Stimulated activated CD4-positive, alpha-beta T cell treated with anti-CD3 and anti-CD28 coated beads, Interleukin-4, amount 100 ng/mL, for 4 hours (primary cell): ENCODE results near the gene ERGIC1.
"Not testable (repeated sequence)": the region's sequence is repeated elsewhere in the genome, so short reads cannot be mapped to it uniquely, and the experiment has no call there.

Experiments used
- DNase-seq, 2 experiments: peaks; one replicate each; pipeline ENCODE4 v3.0.0-alpha.2; 2020

Gene ERGIC1

DNA sequence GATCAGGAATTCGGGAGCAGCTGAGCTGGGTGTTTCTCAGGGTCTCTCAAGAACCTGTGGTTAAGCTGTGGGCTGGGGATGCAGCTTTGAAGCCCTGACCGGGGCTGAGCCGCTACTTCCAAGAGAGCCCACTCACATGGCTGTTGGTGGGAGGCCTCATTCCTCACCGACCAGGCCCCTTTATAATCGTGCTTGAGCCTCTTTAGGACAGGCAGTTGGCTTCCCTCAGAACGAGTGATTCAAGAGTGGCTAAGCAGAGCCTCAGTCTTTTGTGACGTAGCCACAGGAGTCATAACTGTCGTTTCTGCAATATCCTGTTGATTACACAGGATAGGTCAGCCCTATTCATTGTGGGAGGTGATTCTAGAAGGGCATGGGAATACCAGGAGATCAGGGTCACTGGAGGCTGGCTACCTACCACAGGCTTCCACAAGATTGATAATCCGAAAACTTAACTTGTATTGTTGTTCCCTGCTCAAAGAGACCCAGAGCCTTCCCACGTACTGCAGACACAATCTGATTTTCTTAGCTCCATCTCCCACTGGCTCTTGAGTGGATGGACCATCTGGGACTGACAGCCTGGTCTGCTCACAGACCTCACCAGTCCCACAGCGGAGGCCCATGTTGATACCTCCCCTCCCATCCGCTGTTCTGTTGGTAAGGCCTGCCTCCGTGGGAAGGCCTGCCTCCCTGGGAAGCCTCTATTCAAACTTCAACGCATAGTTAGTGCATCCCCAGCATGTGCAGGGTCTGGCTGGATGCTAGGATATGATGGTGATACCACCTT, 3.0 kb upstream of the ERGIC1 start:
- DNase-seq, result no peak

DNA sequence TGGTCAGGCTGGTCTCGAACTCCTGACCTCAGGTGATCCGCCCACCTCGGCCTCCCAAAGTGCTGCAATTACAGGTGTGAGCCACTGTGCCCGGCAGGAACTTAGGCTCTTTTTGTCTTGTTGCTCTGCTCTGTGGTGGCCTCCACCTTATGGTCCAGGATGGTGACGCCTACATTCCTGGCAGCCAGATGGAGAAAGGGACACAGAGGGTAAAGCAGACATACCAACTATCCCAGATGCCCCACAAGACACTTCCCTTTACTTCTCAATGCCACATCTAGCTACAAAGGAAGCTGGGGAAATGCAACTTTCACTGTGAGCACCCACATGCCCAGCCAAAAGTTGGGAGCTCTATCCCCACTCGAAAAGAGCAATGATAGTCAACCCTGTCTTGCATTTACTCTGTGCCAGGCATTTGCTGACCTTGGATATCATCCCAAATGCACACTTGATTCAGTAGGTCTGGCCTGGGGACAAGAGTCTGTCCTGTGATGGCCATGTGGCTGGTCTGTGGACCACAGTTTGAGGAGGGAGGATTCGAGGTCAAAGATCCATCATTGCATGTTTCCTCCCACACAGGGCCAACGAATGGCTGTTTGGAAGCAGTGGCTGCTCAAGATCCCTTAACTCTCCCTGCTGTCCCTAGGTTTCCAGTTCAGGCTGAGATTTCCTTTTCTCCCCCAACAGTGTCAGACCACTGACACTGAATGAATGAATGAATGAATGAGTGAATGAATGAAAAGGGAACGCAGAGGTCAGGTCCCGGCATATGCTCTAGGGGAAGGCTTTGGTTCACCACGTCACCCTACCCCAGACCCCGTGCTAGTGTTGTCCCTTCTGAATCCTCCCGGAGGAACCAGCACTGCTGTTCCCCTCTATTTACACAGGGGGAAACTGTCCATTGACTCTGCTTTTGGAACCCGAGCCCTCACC, 1.4 kb upstream of the ERGIC1 start:
- DNase-seq, result no peak

DNA sequence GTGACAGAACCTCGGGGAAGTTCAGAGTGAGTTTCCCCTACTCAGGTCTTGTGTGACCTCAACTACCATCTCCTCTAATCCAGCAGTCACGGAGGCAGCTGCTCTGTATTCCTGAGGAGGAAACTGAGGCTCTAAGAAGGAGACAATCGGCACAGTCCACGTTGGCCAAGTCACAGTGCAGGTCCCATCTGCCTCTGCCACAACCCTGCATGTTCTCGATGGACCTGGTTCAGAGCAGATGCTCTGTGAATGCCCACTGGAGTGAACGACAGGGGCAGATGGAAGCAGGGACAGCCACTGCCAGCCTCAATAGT, 722 bp upstream of the ERGIC1 start:
- no peak for DNase-seq

DNA sequence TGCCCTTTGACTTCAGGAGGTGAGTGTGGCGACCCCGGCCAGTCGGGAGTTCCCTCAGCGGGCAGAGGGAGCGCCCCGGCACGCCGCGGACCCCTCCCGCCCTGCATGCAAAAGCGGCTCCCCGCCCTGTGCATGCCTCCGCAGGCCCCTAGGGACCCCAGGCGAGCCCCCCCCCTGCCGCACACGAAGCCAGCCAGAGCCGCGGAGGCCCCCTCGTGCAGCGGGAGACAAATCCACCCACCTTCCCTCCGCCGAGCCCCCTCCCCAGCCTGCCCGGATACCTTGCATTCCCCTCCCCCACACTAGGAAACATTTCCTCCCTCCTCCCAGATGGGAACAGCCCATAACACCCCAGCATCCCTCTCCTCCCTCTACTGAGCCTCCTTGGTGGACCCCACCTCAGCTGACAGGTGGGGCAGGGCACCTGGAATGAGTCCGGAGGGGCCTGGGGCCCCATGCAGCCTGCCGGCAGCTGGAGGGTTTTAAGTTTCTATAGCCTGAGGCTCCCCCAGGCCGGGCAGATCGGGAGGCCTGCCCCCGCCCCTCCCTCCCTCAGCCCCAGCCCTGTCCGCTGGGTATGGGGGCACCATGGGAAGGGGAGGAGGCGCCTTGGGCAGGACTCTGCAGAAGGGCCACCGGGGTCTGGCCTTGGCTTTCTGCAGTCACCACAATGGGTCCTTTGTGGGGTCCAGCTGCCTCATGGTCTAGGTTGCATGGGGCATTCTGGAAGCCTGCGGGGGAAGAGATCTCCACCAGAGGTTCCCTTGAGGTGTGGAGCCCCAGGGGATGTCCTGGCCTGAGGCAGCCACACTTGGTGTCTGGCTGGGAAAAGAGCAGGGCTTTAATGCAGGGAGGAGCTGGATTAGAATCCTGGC, 601 bp downstream of the ERGIC1 start:
- DNase-seq, result no peak

DNA sequence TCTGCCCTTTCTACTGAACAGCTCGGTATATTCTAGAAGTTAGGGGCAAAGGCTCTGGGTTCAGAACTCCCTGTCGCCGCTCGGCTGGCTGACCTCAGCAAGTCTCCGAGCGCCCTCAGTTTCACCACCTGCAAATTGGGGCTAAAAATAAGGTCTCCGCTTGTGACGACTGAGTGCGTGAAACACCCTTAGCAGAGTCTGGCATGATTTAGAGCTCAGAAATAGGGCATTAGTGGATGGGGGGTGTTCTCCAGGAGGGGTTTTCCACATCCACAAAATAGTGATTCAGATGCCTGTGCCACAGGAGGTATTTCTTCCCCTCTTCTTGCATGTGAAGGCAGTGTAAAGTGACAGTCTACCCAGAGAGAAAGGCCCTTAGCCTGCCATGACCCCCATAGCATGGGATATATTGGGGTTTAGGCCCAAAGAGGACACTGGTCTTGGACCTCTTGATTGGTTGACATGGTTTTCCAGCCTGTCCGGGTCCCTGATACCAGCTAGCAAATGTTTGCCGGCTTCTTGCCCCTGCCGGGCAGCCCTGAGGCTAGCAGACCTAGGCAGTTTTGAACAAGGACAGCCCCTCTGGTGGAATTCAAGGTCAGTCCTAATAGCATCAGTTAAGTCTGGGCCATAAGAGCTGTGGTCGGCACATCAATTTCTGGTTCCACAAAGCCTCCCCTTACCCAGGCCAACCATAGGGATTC, 1.4 kb downstream of the ERGIC1 start:
- no peak for DNase-seq

DNA sequence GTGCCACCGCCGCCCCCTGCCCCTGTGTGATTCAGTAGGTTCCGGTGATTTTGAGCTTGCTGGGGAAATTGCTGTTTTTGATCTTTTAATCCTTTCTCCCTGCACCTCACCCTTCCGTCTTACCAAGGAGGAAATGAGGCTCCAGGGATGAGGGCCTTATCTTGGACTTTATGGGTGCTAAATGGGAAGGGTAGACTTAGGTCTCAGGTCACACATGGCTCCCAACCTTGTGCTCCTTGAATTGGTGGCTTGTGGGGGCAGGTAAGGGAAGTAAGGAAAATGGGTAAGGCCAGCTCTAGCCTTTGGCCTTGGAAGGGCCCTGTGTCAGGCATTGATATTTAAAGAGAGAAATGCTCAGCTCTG, 1.9 kb downstream of the ERGIC1 start:
- no peak for DNase-seq

DNA sequence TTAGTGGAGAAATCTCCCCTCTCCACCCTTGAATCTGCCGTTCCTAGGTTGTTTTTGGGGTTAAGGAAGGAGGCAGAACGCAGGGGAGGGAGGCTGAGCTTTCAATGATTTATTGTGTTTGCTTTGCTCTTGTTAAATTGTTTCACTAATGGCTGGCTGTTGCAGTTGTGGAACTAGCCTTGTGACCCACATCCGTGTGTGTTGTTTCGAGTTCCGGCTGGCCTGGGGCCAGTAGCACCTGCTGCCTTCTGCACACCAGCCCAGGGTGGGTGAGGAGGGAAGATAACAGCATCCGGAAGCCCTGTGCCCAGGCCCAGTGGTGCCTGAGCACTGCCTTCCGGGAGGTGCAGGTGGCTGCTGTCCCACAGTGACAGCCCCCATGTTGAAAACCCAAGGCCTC, 3.6 kb downstream of the ERGIC1 start:
- peak in 1 of 2 experiments; percentile 24 for DNase-seq

DNA sequence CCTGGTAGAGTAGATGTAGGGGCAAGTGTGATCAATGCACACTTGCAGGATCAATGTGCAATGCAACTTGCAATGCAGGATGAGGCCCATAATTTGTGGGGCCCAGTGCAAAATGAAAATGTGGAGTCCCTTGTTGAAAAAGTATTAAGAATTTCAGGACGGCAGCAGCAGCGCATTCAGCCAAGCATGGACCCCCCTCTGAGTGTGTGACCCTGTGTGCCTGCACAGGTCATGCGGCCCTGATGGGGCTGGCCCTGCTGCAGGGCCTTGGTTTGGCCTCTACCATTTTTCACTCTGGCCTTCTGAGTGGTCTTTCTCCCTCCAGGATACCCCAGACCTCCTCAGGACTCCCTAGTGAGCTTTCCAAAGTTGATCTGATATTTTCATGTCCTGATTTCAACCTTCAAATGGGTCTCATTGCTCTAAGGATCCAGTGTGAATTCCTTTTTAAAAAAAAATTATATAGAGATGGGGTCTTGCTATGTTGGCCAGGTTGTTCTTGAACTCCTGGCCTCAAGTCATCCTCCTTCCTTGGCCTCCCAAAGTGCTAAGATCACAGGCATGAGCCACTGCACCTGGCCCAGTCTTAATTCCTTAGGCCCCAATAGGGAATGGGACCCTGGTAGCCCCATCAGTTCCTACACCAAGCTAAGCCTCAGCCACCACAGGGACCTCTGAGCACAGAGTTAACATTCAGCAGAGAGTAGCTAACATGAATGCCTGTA, 4.3 kb downstream of the ERGIC1 start:
- DNase-seq, result no peak

DNA sequence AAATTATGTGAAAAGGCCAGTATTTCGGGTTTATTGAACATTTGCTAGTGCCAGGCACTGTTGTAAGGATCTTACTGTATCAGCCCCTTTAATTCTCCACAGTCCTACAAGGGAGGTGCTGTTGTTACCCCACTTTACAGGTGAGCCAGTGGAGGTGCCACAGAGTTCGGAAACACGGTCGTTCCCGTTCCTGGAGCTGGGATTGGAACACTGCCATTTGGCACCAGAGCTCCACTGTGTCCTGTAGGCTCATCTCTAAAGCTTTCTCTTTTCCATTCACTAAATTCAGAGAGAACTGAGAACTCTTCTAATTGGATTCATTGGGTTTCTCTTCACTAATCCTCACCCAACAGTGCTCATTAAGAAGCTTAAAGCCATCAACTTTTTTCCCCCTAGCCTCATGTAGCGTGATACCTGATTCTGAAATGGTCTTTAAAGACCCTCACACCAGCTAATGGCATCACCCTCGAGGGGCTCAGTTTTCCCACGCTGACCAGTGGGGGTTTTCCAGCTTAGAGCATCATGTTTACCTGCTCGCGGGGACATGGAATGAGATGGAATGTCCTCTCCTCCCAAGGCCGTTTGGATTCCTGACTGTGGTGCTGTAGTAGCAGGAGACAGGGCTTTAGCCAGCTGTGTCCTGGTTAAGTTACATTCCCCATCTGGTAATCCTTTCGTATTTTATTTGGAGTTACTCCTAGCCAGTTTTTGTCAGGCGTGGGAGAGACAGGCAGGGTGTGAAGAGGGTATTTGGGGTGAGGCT, 5.8 kb downstream of the ERGIC1 start:
- no peak for DNase-seq

DNA sequence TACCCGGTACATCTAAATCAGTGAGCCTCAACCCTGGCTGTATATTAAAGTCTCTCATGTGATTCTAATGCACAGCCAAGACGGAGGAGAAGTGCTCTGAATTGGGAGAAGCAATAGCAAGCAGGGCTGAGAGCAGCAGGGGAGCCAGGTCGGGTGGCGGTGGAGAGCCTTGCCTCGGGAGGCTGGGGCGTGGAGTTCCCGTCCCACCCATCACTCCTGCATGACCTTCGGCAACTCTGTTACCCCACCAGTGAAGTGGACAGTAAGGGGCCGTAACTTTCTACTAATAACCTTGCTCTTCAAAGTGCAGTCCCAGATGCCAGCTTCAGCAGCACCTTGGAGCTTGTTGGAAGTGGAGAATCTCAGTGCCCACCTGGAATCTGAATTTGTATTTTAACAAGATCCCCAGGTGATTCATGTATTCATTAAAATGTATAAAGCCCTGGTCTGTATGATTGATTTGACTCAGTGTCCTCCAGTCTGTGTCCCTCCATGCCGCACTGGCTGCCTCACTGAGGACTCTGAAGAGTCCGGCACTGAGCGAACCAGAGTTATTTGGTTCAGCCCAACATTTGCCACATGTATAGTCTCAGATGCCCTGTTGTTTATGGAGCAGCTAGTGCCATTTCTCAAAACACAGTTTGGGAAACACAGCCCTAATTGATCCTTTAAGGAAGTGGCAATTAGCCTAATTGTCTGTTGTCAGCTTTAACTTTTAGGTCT, 6.5 kb downstream of the ERGIC1 start:
- no peak for DNase-seq

DNA sequence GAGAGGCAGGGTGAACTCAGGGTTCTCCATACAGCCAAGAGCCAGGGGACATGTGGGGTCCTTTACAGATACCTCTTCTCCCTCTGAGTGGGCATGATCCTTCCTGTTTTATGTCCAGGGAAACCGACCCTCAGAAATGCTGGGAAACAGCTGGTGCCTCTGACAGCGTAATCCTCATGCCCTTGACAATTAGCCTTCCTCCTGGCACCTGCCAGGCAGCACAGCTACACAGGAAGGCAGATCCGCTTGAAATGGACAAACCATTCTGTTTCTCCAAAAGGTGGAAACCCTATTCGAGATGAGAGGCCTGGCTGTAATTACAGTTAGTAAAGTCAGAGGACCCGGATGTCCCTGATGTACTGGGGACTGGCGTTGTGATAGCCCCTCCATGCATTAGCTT, 7.2 kb downstream of the ERGIC1 start:
- DNase-seq, result no peak

DNA sequence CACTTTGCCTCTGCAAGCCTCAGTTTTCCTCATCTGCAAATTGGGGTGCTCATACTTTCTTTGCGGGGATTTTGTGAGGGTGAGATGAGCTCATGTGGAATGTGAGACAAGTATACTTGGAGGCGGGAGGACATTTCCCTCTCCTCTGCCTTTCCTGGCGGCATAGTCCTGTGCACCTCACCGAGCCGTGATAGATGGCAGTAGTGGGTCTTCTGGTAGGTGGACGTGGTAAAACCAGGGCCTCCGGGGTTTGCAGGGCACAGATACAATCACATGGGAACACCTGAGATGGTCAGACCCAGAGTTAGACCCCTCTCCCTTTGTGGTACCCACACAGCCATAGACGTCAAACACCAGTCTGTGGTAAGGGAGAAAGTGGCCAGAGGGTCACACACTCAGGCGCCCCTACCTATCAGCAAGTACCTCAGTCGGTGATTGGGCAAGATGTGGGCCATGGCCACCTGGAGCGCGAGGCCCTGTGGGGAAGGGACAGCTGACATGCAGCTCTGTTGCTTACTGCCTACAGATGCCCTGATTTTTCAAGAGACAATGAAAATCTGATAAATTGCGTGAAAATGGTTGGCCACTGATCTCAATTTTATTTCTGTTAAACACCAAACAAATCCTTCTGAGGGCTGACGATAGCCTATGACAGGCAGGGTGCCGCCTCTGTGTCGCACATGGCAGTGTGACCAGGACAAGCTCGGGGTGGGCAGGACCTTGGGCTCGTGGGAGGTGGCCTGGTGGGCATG, 9.9 kb downstream of the ERGIC1 start:
- DNase-seq, result no peak

DNA sequence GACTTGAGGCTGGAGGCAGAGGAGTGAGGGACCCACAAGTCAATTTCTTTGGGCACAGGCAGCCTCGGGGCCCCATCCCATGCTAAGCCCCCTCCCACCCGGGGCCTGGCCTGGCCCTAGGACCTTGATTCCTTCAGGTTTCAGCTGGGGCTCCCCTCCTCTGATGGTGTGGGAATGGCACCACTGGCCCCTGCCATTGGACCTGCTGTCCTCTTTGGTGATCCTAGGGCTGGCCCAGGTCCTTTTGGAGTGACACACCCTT, 10.5 kb downstream of the ERGIC1 start:
- DNase-seq, result no peak

DNA sequence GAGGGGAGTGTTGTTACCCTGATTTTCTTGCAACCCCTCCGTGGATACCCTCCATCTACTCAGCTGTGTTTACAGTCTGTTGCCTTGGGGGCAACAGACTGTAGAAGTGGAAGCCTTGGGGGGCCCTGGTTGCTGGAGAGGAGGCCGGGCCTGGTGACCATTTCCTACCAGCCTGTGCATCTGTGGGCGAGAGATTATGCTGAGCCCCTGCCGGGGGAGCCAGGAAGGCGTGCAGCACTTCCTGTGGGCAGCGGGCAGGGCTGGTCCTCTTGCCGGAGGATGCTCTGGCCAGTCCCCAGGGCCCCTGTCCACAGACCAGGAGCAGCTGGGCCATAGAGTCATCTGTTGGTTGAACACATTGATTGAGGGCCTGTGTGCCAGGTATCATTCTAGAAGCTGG, 11.1 kb downstream of the ERGIC1 start:
- no peak for DNase-seq

DNA sequence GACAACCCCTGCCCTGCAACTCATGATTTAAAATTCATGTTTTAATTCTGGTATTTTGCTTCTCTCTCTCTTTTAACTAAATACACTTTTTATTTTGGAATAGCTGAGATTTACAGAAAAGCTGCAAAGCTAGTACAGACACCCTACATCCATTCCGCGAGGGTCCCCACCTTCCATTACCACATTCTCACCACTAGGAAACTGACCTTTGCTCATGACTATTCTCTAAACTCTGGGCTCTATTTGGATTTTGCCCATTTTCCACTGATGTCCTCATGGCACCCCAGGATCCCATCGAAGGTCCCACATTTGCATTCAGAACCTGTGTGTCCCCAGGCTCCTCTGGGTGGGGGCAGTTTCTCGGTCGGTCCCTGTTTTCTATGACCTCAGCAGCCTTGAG, 11.5 kb downstream of the ERGIC1 start:
- no peak for DNase-seq

DNA sequence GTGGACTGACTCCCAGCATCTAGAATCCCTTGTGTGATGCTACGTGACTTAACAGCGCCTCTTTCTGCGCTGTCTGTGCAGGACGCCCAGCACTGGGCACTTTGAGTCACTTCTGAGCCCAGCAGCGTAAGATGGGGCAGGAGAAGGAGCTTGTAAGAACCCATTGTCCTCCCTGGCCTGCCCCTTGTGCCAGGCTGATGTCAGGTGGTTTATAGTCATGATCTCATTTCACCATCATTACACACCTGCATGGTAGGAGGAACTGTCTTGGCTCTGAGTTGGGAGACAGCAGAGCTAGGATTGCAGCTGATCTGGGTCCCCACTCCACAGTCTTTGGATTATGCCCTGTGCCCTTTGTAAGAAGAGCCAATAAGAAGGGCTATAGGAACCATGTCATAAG, 12.2 kb downstream of the ERGIC1 start:
- DNase-seq, result no peak

DNA sequence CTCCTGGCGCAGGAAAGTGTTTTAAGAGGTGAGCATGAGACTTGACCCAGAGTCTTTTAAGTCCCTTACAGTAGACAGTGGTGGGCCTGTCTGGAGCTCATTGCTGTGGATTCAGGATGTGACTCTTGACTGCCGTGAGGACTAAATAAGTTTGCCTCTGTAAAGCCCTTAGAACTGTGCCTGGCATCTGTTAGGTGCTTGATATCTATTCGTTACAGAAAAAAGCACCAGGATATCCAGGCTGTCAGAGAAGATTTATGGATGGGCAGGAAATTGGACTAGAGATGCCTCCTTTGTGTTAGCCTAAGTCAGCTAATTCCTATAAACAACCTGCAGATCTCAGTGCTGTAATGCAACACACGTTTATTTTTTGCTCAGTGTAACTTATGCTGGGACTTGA, 12.6 kb downstream of the ERGIC1 start:
- no peak for DNase-seq

DNA sequence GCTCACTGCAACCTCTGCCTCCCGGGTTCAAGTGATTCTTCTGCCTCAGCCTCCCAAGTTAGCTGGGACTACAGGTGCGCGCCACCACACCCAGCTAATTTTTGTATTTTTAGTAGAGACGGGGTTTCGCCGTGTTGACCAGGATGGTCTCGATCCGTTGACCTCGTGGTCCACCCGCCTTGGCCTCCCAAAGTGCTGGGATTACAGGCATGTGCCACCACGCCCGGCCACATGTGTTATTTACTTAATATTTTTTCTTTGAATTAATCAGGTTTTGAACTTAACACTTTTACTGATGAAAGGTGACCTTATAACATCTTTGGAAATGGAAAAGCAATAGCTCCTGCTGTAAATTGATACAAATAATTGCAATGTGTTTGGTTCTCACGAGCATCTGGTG, 13.5 kb downstream of the ERGIC1 start:
- not testable (repeated sequence) for DNase-seq

DNA sequence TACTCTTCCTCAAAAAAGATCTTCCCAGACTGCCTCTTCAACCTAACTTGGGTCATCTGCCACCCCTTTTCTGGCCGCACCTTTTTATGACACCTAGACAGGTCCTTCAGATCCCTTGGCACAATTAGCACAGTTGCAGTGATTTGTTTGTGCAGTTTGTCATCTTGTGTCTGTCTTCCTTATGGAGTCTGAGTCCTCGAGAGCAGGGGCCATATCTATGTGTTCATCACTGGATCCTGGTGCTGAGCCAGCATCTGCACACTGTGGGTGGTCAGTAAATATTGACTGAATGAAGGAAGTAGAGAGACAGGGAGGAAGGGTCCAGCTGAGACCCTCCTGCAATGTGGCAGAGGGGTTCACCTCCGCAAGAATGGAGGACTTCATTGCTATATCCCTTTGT, 14.4 kb downstream of the ERGIC1 start:
- DNase-seq, result no peak
